Lung (tissue), 12 donors: ENCODE measurements around the gene RDH14. TPM values are rescaled to one million over a fixed set of nuclear protein-coding genes. Genes with fewer than 3 reads are reported as not detected.

Source experiments
- ATAC-seq: fragments of 200-7000 bp; cut with Tn5 transposase; one replicate; pipeline ENCODE4 v1.9.1; 2020; ENCODE audit warnings: moderate number of reproducible peaks; ENCODE audit not compliant: insufficient read depth, low FRiP score
- DNase-seq, 3 donors: peaks; one replicate each; pipeline ENCODE4 v3.0.0-alpha.2; 2013 to 2017
- H3K27ac ChIP-seq, 2 donors: one replicate each; pipeline ENCODE4 v1.5.1; 2013; ENCODE audit warnings: mild to moderate bottlenecking in 2 of 2, moderate library complexity in 2 of 2, control low read depth in 1 of 2, inconsistent platforms in 1 of 2, low read depth in 1 of 2, low read length in 1 of 2
- H3K27me3 ChIP-seq, 3 donors: one replicate each; pipeline ENCODE4 v1.5.1; 2013; ENCODE audit warnings: low read length in 2 of 3; ENCODE audit not compliant: control insufficient read depth in 3 of 3, insufficient read depth in 3 of 3
- H3K36me3 ChIP-seq, 4 donors: one replicate each; pipeline ENCODE4 v1.5.1; 2013; ENCODE audit warnings: low read length in 4 of 4, mild to moderate bottlenecking in 1 of 4, moderate library complexity in 1 of 4; ENCODE audit not compliant: control insufficient read depth in 4 of 4, insufficient read depth in 4 of 4
- H3K4me1 ChIP-seq, 5 donors: one replicate each; pipeline ENCODE4 v1.5.1; 2013; ENCODE audit warnings: low read length in 5 of 5, mild to moderate bottlenecking in 2 of 5, moderate library complexity in 1 of 5; ENCODE audit not compliant: control insufficient read depth in 5 of 5, insufficient read depth in 5 of 5
- H3K4me3 ChIP-seq: one replicate; pipeline ENCODE4 v1.5.1; 2013; ENCODE audit warnings: mild to moderate bottlenecking, control low read depth, moderate library complexity
- H3K9ac ChIP-seq, 2 donors: one replicate each; pipeline ENCODE4 v1.5.1; 2013; ENCODE audit warnings: low read length in 2 of 2, control low read depth in 1 of 2; ENCODE audit not compliant: insufficient read depth in 1 of 2
- H3K9me3 ChIP-seq, 4 donors: one replicate each; pipeline ENCODE4 v1.5.1; 2013; ENCODE audit warnings: low read length in 3 of 4, mild to moderate bottlenecking in 1 of 4, moderate library complexity in 1 of 4; ENCODE audit not compliant: control insufficient read depth in 4 of 4, insufficient read depth in 3 of 4
- WGBS, 2 donors: extraction: QIAGEN DNeasy Blood & Tissue Kit; methylation state at CpG; one replicate each; pipeline ENCODE4 v1.1.7; 2013; 5-methylcytosine and 5-hydroxymethylcytosine counted together
- polyA plus RNA-seq, 2 donors: library from polyadenylated mRNA; stranded (reverse); fragments of 200-250 nt; gene quantifications; one replicate each; pipeline ENCODE4 v1.2.1, GENCODE V29; 2013
- total RNA-seq, 2 donors: library from RNA; depleted of rRNA in 1 of 2; stranded (reverse); fragments of >200 nt in 1 of 2; gene quantifications; one replicate each; pipeline ENCODE4 v1.2.1, GENCODE V29; 2014 to 2021
- TF ChIP-seq, protein P1 (sequence below): IDR thresholded peaks from 2 replicates; pipeline ENCODE4 v1.5.1; 2012; ENCODE audit warnings: mild to moderate bottlenecking; ENCODE audit errors: control extremely low read depth, extremely low read depth
- donor health status: control.
- donor health status: control.
- donor health status: Bipolar disorder and iron deficiency.
- donor health status: healthy.
- donor health status: DM: yes; HTN: yes; CAD: no.

Gene RDH14
- total and polyA plus RNA-seq, 4 donors = 15.6 to 26.9 (median 19.4) TPM

DNA sequence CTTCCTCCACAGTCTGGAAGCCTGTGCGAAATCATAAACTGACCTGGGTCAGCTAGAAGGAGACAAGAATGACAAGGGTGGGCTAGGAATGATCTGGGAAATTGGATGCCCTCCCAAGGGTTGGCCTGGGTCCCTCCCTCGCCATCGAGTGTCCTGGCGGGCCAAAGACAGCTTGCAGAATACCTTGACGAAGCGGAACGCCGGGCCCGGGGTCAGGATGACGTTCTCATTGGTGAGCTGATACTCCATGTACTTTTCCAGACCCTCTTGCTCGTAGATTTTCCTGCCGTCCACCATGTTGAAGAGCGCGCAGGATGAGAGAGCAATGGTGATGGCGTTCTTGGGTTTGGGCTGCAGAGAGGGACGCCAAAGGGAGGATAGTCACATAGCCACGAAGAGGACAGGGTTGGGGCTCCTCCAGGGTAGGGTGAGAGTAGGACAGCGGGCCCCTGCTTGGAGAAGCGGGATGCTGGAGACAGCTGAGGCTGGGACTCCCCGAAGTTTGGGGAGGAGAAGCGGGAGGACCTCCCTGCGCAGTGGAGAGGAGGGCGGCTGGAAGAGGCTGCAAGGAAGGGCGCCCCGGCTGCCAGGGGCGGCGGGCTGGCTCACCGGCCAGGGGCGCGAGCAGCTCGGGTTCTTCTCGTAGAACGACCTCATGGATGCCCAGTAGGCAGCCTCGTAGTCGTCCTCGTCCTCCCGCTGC, 23.6 kb upstream of the RDH14 start:
- no peak for DNase-seq
- H3K4me1 ChIP-seq = no peaks in the 10 kb centered on the region

DNA sequence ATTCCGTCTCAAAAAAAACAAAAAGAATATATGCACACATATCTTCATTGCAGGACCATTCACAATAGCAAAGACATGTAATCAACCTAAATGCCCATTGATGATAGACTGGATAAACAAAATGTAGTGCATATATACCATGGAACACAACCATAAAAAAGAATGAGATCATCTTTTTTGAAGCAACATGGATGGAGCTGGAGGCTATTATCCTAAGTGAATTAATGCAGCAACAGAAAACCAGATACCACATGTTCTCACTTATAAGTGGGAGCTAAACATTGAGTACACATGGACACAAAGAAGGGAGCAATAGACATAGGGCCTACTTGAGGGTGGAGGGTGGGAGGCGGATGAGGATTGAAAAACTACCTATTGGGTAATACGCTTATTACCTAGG, 20.2 kb upstream of the RDH14 start:
- no peak for DNase-seq
- Histone ChIP-seq H3K4me1 (no peaks in the 10 kb centered on the region), H3K9ac (no peak overlapping the region), H3K27ac (no peak overlapping the region), H3K4me3 (no peak overlapping the region), H3K9me3 (peaks cover 0 to 6% (median under 1%) of the 10 kb centered on the region in 4 donors), H3K27me3 (no peaks in the 10 kb centered on the region), H3K36me3 (no peaks in the 10 kb centered on the region)
- TF ChIP-seq, protein P1, sequence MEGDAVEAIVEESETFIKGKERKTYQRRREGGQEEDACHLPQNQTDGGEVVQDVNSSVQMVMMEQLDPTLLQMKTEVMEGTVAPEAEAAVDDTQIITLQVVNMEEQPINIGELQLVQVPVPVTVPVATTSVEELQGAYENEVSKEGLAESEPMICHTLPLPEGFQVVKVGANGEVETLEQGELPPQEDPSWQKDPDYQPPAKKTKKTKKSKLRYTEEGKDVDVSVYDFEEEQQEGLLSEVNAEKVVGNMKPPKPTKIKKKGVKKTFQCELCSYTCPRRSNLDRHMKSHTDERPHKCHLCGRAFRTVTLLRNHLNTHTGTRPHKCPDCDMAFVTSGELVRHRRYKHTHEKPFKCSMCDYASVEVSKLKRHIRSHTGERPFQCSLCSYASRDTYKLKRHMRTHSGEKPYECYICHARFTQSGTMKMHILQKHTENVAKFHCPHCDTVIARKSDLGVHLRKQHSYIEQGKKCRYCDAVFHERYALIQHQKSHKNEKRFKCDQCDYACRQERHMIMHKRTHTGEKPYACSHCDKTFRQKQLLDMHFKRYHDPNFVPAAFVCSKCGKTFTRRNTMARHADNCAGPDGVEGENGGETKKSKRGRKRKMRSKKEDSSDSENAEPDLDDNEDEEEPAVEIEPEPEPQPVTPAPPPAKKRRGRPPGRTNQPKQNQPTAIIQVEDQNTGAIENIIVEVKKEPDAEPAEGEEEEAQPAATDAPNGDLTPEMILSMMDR = no peak
- 95 to 96% methylated on average over 3 of the region's 3 CpGs for WGBS, 2 donors
- ATAC-seq = no peak

More for the DNA sequence above, 23.6 kb upstream of the RDH14 start:
- Histone ChIP-seq H3K4me3 (no peak overlapping the region), H3K27me3 (no peaks in the 10 kb centered on the region), H3K27ac (no peak overlapping the region), H3K9me3 (peaks cover 0 to 9% (median 1%) of the 10 kb centered on the region in 4 donors), H3K36me3 (peaks cover 0 to 2% (median 0%) of the 10 kb centered on the region in 4 donors), H3K9ac (no peak overlapping the region)
- WGBS, 2 donors = 95% methylated on average over 37 of the region's 37 CpGs
- TF ChIP-seq, protein P1 = no peak
- no peak for ATAC-seq

DNA sequence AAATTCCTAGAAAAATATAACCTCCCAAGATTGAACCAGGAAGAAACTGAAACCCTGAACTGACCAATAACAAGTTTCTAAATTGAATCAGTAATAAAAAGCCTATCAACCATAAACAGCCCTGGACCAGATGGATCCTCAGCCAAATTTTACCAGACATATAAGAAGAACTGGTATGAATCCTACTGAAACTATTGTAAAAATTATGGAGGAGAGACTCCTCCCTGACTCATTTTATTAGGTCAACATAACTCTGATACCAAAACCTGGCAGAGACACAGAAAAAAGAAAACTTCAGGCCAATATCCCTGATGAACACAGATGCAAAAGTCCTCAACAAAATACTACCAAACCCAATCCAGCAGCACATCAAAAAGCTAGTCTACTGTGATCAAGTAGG, 17.6 kb upstream of the RDH14 start:
- no peak for ATAC-seq
- Histone ChIP-seq H3K4me3 (no peak overlapping the region), H3K4me1 (no peaks in the 10 kb centered on the region), H3K36me3 (no peaks in the 10 kb centered on the region), H3K27me3 (no peaks in the 10 kb centered on the region), H3K27ac (no peak overlapping the region), H3K9ac (no peak overlapping the region), H3K9me3 (peaks cover 0 to 6% (median under 1%) of the 10 kb centered on the region in 4 donors)
- TF ChIP-seq, protein P1 = no peak
- no peak for DNase-seq
